Measurements from ENCODE around the gene GABRA5.

GRCh38 chr15:26873846-26874245 is 7.0 kb downstream of the GABRA5 start:
- TF ChIP-seq BACH2 (CRISPR knock-in tag; IDR thresholded peaks at IDR 0.05; ENCODE audit: borderline replicate concordance) (no peak), CREB5 (CRISPR knock-in tag; IDR thresholded peaks at IDR 0.05; ENCODE audit: low read depth) (no peak), ESRRG (CRISPR knock-in tag; IDR thresholded peaks at IDR 0.05) (no peak), RARB (CRISPR knock-in tag; IDR thresholded peaks at IDR 0.05) (no peak), ARNTL (CRISPR knock-in tag; IDR thresholded peaks at IDR 0.05; ENCODE audit: borderline replicate concordance, low read depth) (no peak), PPARA (CRISPR knock-in tag; IDR thresholded peaks at IDR 0.05; ENCODE audit: borderline replicate concordance) (no peak), CSDC2 (CRISPR knock-in tag; IDR thresholded peaks at IDR 0.05) (no peak), ZNF70 (CRISPR knock-in tag; IDR thresholded peaks at IDR 0.05) (no peak)

All from SK-N-SH treated with all-trans-retinoic acid at 6 μM for 48 hours (cell line).